Kidney capillary endothelial cell (primary cell): ENCODE measurements around the gene LAMA3.
A peak's percentile ranks its signal among the peaks of the same experiment; 100 is the strongest.

Source experiments
- DNase-seq: peaks from one replicate; pipeline ENCODE4 v3.0.0-alpha.2; 2018; ENCODE audit warnings: low spot score

The LAMA3 gene

GRCh38 chr18:23822590-23823385, 133.5 kb downstream of the LAMA3 start:
- no peak for DNase-seq

GRCh38 chr18:23824240-23824639, 135.0 kb downstream of the LAMA3 start:
- DNase-seq: no peak

GRCh38 chr18:23824669-23825068, 135.4 kb downstream of the LAMA3 start:
- no peak for DNase-seq

GRCh38 chr18:23825496-23825895, 136.2 kb downstream of the LAMA3 start:
- no peak for DNase-seq

GRCh38 chr18:23825978-23826405, 136.7 kb downstream of the LAMA3 start:
- no peak for DNase-seq

- DNase-seq: no peak
Observed at GRCh38 chr18:23826850-23827620, 137.8 kb downstream of the LAMA3 start.

GRCh38 chr18:23827681-23828080, 138.4 kb downstream of the LAMA3 start:
- no peak for DNase-seq

- DNase-seq: peak; percentile 75
Observed at GRCh38 chr18:23828426-23828825, 139.2 kb downstream of the LAMA3 start.

- no peak for DNase-seq
Observed at GRCh38 chr18:23832911-23833310, 143.7 kb downstream of the LAMA3 start.

- no peak for DNase-seq
Observed at GRCh38 chr18:23833714-23834113, 144.5 kb downstream of the LAMA3 start.

GRCh38 chr18:23835091-23835490, 145.8 kb downstream of the LAMA3 start:
- DNase-seq: no peak

- DNase-seq: no peak
Observed at GRCh38 chr18:23835506-23835905, 146.3 kb downstream of the LAMA3 start.

GRCh38 chr18:23837591-23837990, 148.3 kb downstream of the LAMA3 start:
- peak; percentile 83 for DNase-seq

- DNase-seq: no peak
Observed at GRCh38 chr18:23838233-23838632, 149.0 kb downstream of the LAMA3 start.

- no peak for DNase-seq
Observed at GRCh38 chr18:23838801-23839366, 149.6 kb downstream of the LAMA3 start.

GRCh38 chr18:23842305-23842704, 153.1 kb downstream of the LAMA3 start:
- no peak for DNase-seq

GRCh38 chr18:23844991-23845680, 155.9 kb downstream of the LAMA3 start:
- DNase-seq: no peak

GRCh38 chr18:23845988-23846630, 156.9 kb downstream of the LAMA3 start:
- DNase-seq: no peak

- no peak for DNase-seq
Observed at GRCh38 chr18:23847321-23847986, 158.2 kb downstream of the LAMA3 start.

GRCh38 chr18:23849141-23849540, 159.9 kb downstream of the LAMA3 start:
- DNase-seq: no peak

- DNase-seq: no peak
Observed at GRCh38 chr18:23850215-23850614, 161.0 kb downstream of the LAMA3 start.
